Kidney (tissue), 14 donors: Measurements from ENCODE around the gene AUTS2. TPM values are rescaled to one million over a fixed set of nuclear protein-coding genes. Genes with fewer than 3 reads are reported as not detected.
A peak's percentile ranks its signal among the peaks of the same experiment; 100 is the strongest.

Source experiments
- DNase-seq, 5 donors: peaks; one replicate each; pipeline ENCODE4 v3.0.0-alpha.2; 2013 to 2020
- FAIRE-seq: peaks from 2 replicates; lab custom pipeline; 2012; peaks lifted over from hg19 to GRCh38; lab: Jason Lieb, UNC
- H3K27ac ChIP-seq, 2 donors: one replicate each; pipeline ENCODE4 v1.7.0; 2013; ENCODE audit warnings: low read depth in 2 of 2, low read length in 2 of 2, inconsistent platforms in 1 of 2
- H3K27me3 ChIP-seq: one replicate; pipeline ENCODE4 v1.7.1; 2013; ENCODE audit warnings: low read length, inconsistent platforms; ENCODE audit not compliant: control insufficient read depth, insufficient read depth
- H3K36me3 ChIP-seq, 3 donors: one replicate each; pipeline versions ENCODE4 v1.7.0 to v1.7.1; 2013; ENCODE audit warnings: low read length in 3 of 3, control low read depth in 1 of 3, inconsistent platforms in 1 of 3; ENCODE audit not compliant: insufficient read depth in 3 of 3, control insufficient read depth in 2 of 3
- H3K4me1 ChIP-seq, 3 donors: one replicate each; pipeline versions ENCODE4 v1.7.0 to v1.7.1; 2013; ENCODE audit warnings: low read length in 3 of 3, inconsistent platforms in 1 of 3, low read depth in 1 of 3; ENCODE audit not compliant: control insufficient read depth in 2 of 3, insufficient read depth in 2 of 3
- H3K4me3 ChIP-seq, 3 donors: one replicate each; pipeline versions ENCODE4 v1.7.0 to v1.8.1; 2013; ENCODE audit warnings: low read length in 3 of 3, control low read depth in 1 of 3, inconsistent platforms in 1 of 3
- H3K9ac ChIP-seq, 3 donors: one replicate each; pipeline versions ENCODE4 v1.7.0 to v1.7.1; 2013; ENCODE audit warnings: low read length in 3 of 3, control low read depth in 1 of 3, inconsistent platforms in 1 of 3
- H3K9me3 ChIP-seq, 3 donors: one replicate each; pipeline versions ENCODE4 v1.7.0 to v1.7.1; 2013; ENCODE audit warnings: low read length in 3 of 3, control low read depth in 1 of 3, inconsistent platforms in 1 of 3; ENCODE audit not compliant: control insufficient read depth in 2 of 3, insufficient read depth in 1 of 3
- CTCF ChIP-seq: IDR thresholded peaks from 3 replicates; pipeline ENCODE4 v1.5.1; 2012; ENCODE audit warnings: mild to moderate bottlenecking, moderate library complexity, borderline replicate concordance; ENCODE audit not compliant: insufficient read depth; ENCODE audit errors: extremely low read depth
- intact Hi-C: fragments of 100-400 bp; cut with DNase I; formaldehyde crosslinking; loops from one replicate; pipeline ENCODE4 v1.11.1; 2022
- polyA plus RNA-seq: library from polyadenylated mRNA; stranded (reverse); fragments of 350-450 nt; fragmentation: Illumina TruSeq; extraction: RNeasy Lipid Tissue Mini Kit (QIAGEN cat#74804); gene quantifications from one replicate; pipeline ENCODE4 v1.2.3, GENCODE V29; 2014; ENCODE audit warnings: low read depth, low replicate concordance; ENCODE audit not compliant: insufficient read depth
- total RNA-seq: library from RNA; stranded (reverse); fragmentation: NEBNext Ultra II Directional; extraction: Animal tissue kit (Norgen Biotek cat#: 25700); gene quantifications from one replicate; pipeline ENCODE4 v1.2.1, GENCODE V29; 2021
- donor health status: control.
- donor health status: control.
- donor health status: control.
- donor health status: control.
- donor health status: control.
- donor health status: DM: yes; HTN: yes; CAD: no.
- donor health status: Normal renal cell carcinoma (clear cell type).

AUTS2 gene
- total and polyA plus RNA-seq, 2 donors from 2014 or later: 5.2 to 33.8 TPM

GRCh38 chr7:69630292-69630691 lies 32.0 kb downstream of the AUTS2 start:
- Histone ChIP-seq H3K27ac (no peak overlapping the region), H3K9ac (no peak overlapping the region), H3K36me3 (no peaks in the 10 kb centered on the region), H3K4me3 (no peak overlapping the region), H3K27me3 (no peaks in the 10 kb centered on the region), H3K4me1 (peaks cover 0 to 4% (median 0%) of the 10 kb centered on the region in 3 donors), H3K9me3 (no peaks in the 10 kb centered on the region)
- intact Hi-C loops: no loop called here
- FAIRE-seq (no peak), DNase-seq (peak in 4 of 5 donors; percentile 48 to 94 (median 82))
- no peak for TF ChIP-seq CTCF

GRCh38 chr7:69631131-69631530 lies 32.9 kb downstream of the AUTS2 start:
- Histone ChIP-seq H3K4me1 (peaks cover 0 to 4% (median 0%) of the 10 kb centered on the region in 3 donors), H3K27me3 (no peaks in the 10 kb centered on the region), H3K4me3 (no peak overlapping the region), H3K27ac (no peak overlapping the region), H3K9ac (no peak overlapping the region), H3K9me3 (no peaks in the 10 kb centered on the region), H3K36me3 (no peaks in the 10 kb centered on the region)
- DNase-seq (no peak), FAIRE-seq (no peak)
- no peak for TF ChIP-seq CTCF
- intact Hi-C loops: no loop called here

- no peaks in the 10 kb centered on the region for H3K27me3 ChIP-seq
- DNase-seq (no peak), FAIRE-seq (no peak)
- intact Hi-C loops: no loop called here
- H3K9me3 ChIP-seq: no peaks in the 10 kb centered on the region
- H3K36me3 ChIP-seq: no peaks in the 10 kb centered on the region
- H3K9ac ChIP-seq: no peak overlapping the region
- no peak for TF ChIP-seq CTCF
- H3K27ac ChIP-seq: no peak overlapping the region
- H3K4me3 ChIP-seq: no peak overlapping the region
- peaks cover 0 to 4% (median 0%) of the 10 kb centered on the region in 3 donors for H3K4me1 ChIP-seq
Observed at GRCh38 chr7:69632280-69632679, 34.0 kb downstream of the AUTS2 start.
